Endothelial cell of umbilical vein (primary cell): ENCODE measurements around the gene EFCAB8. TPM values are rescaled to one million over a fixed set of nuclear protein-coding genes. Genes with fewer than 3 reads are reported as not detected.

Experiments
- BruUV-seq: library from RNA; stranded (reverse); fragments of 400-500 nt; replicated peaks from 2 replicates; lab custom pipeline; 2021; lab: Mats Ljungman, UMichigan
- CTCF ChIA-PET: fragments of 300-600, 350-600 bp; sonication (Branson Sonifier 250); formaldehyde crosslinking; loops from one replicate; lab custom pipeline; 2021; ENCODE audit warnings: antibody characterized with exemption, inconsistent platforms; lab: Charles Lee
- POLR2A ChIA-PET: fragments of 300-600, 350-600 bp; sonication (Branson Sonifier 250); formaldehyde crosslinking; loops from one replicate; lab custom pipeline; 2021; ENCODE audit warnings: antibody characterized with exemption, inconsistent platforms; lab: Charles Lee
- DNase-seq: peaks from one replicate; pipeline ENCODE4 v3.0.0-alpha.2; 2011; ENCODE audit warnings: low read depth, low spot score
- FAIRE-seq: peaks from 2 replicates; lab custom pipeline; 2011; peaks lifted over from hg19 to GRCh38; lab: Jason Lieb, UNC
- H2AFZ ChIP-seq: 2 replicates; pipeline ENCODE4 v1.6.0; 2012; ENCODE audit warnings: low read depth, low read length, control low read depth, inconsistent platforms
- H3K27ac ChIP-seq: 2 replicates; pipeline ENCODE4 v1.5.1; 2011; ENCODE audit warnings: low read depth, mild to moderate bottlenecking, control low read depth, low read length, moderate library complexity; ENCODE audit not compliant: insufficient read depth
- H3K27me3 ChIP-seq, 2 experiments: 2 replicates each; pipeline versions ENCODE4 v1.6.0 to v1.6.1; 2011; ENCODE audit warnings: low read length in 2 of 2, mixed read lengths in 1 of 2; ENCODE audit not compliant: control insufficient read depth in 2 of 2, insufficient read depth in 2 of 2
- H3K36me3 ChIP-seq, 2 experiments: 2 replicates in 1 of 2; 3 replicates in 1 of 2; pipeline ENCODE4 v1.5.1; 2011; ENCODE audit warnings: low read length in 2 of 2, mild to moderate bottlenecking in 1 of 2, moderate library complexity in 1 of 2; ENCODE audit not compliant: control insufficient read depth in 2 of 2, insufficient read depth in 2 of 2; ENCODE audit errors: extremely low read depth in 1 of 2
- H3K4me1 ChIP-seq: 3 replicates; pipeline ENCODE4 v1.5.1; 2011; ENCODE audit warnings: mild to moderate bottlenecking, low read length; ENCODE audit not compliant: control insufficient read depth, insufficient read depth; ENCODE audit errors: extremely low read depth
- H3K4me2 ChIP-seq: 2 replicates; pipeline ENCODE4 v1.6.1; 2011; ENCODE audit warnings: low read length, control low read depth, mixed read lengths; ENCODE audit not compliant: insufficient read depth
- H3K4me3 ChIP-seq, 3 experiments: fragments of 200-600 bp in 1 of 3; sonication (generic), shearing (Covaris generic) in 1 of 3; replicated peaks in 1 of 3; 2 replicates each; pipeline ENCODE4 v1.5.1; 2011 to 2016; ENCODE audit warnings: control low read depth in 3 of 3, low read length in 3 of 3, mild to moderate bottlenecking in 2 of 3, inconsistent platforms in 1 of 3, low read depth in 1 of 3, moderate library complexity in 1 of 3; ENCODE audit not compliant: insufficient read depth in 1 of 3
- H3K79me2 ChIP-seq: 2 replicates; pipeline ENCODE4 v1.6.0; 2012; ENCODE audit warnings: low read length, inconsistent platforms; ENCODE audit not compliant: control insufficient read depth, insufficient read depth
- H3K9ac ChIP-seq: replicated peaks from 2 replicates; pipeline ENCODE3; 2011; ENCODE audit warnings: low read length, control low read depth; ENCODE audit not compliant: insufficient read depth; ENCODE audit errors: extremely low read depth
- H3K9me1 ChIP-seq: replicated peaks from 3 replicates; pipeline ENCODE4 v1.6.0; 2011; ENCODE audit warnings: mild to moderate bottlenecking, low read length; ENCODE audit not compliant: control insufficient read depth, insufficient read depth; ENCODE audit errors: extremely low read depth
- H3K9me3 ChIP-seq: replicated peaks from 2 replicates; pipeline ENCODE4 v1.5.1; 2012; ENCODE audit warnings: low read length, inconsistent platforms; ENCODE audit not compliant: control insufficient read depth, insufficient read depth
- H4K20me1 ChIP-seq: replicated peaks from 2 replicates; pipeline ENCODE3; 2011; ENCODE audit warnings: mild to moderate bottlenecking, low read length; ENCODE audit not compliant: control insufficient read depth, insufficient read depth; ENCODE audit errors: extremely low read depth
- CTCF ChIP-seq, 2 donors: IDR thresholded peaks; 1 replicate in 1 of 2; 2 replicates in 1 of 2; pipeline ENCODE4 v1.5.1; 2011; ENCODE audit warnings: low read length in 2 of 2, mild to moderate bottlenecking in 2 of 2, moderate library complexity in 2 of 2, control low read depth in 1 of 2, inconsistent platforms in 1 of 2, low read depth in 1 of 2; ENCODE audit not compliant: insufficient read depth in 1 of 2; ENCODE audit errors: extremely low read depth in 1 of 2
- EZH2 ChIP-seq: IDR thresholded peaks from 2 replicates; pipeline ENCODE4 v1.6.1; 2012; ENCODE audit warnings: borderline replicate concordance, low read depth, mild to moderate bottlenecking, moderate library complexity, low read length, inconsistent platforms; ENCODE audit not compliant: severe bottlenecking
- FOS ChIP-seq: IDR thresholded peaks from 2 replicates; pipeline ENCODE4 v1.6.1; 2011; ENCODE audit warnings: mild to moderate bottlenecking, low read length, moderate library complexity, borderline replicate concordance; ENCODE audit not compliant: insufficient read depth
- GATA2 ChIP-seq: IDR thresholded peaks from 2 replicates; pipeline ENCODE4 v1.7.0; 2011; ENCODE audit warnings: low read depth, mild to moderate bottlenecking, moderate library complexity, mixed read lengths, low read length; ENCODE audit not compliant: insufficient read length, insufficient read depth
- JUN ChIP-seq: IDR thresholded peaks from 2 replicates; pipeline ENCODE4 v1.6.1; 2011; ENCODE audit warnings: borderline replicate concordance, low read depth; ENCODE audit not compliant: insufficient read length, insufficient read depth
- MAX ChIP-seq: IDR thresholded peaks from 2 replicates; pipeline ENCODE4 v1.6.1; 2011; ENCODE audit not compliant: insufficient read depth, insufficient read length
- MYC ChIP-seq: IDR thresholded peaks from one replicate; pipeline ENCODE4 v1.6.1; 2011; ENCODE audit warnings: mild to moderate bottlenecking, low read depth, low read length
- POLR2A ChIP-seq: IDR thresholded peaks from 2 replicates; pipeline ENCODE4 v1.6.1; 2012; ENCODE audit warnings: low read depth, mild to moderate bottlenecking, control low read depth, low read length
- POLR2AphosphoS5 ChIP-seq: IDR thresholded peaks from 2 replicates; pipeline ENCODE4 v1.6.1; 2012; ENCODE audit warnings: low read depth, mild to moderate bottlenecking, control low read depth, low read length, moderate library complexity; ENCODE audit not compliant: insufficient read depth
- dilution Hi-C: fragments of 300-500 bp; cut with MboI; formaldehyde crosslinking; loops from one replicate; pipeline ENCODE4 v1.15.0; 2019; ENCODE audit warnings: low sequenced_read_pairs; ENCODE audit not compliant: extremely low pct_ligation_motif_present
- intact Hi-C: fragments of 100-400 bp; cut with micrococcal nuclease; formaldehyde crosslinking; loops from one replicate; pipeline ENCODE4 v1.10.0; 2022
- polyA plus RNA-seq, 4 experiments: library from polyadenylated mRNA; depleted of rRNA in 3 of 4; stranded (reverse) in 3 of 4; unstranded in 1 of 4; fragments of >200 nt; gene quantifications; 2 replicates each; pipeline versions ENCODE4 v1.2.1 to v1.2.3, GENCODE V29; 2011 to 2012; ENCODE audit warnings: missing spikeins in 1 of 4
- total RNA-seq: library from RNA; stranded (reverse); gene quantifications from 2 replicates; pipeline ENCODE4 v1.2.3, GENCODE V29; 2021

The EFCAB8 gene
- total and polyA plus RNA-seq, 2 donors (not counting 3 experiments of a cell fraction or from before 2014, with no cell fraction given) = 0.01 to 0.31 TPM

GRCh38 chr20:32965115-32965514, 106.4 kb downstream of the EFCAB8 start:
- no peaks in the 10 kb centered on the region for H3K4me1 ChIP-seq
- no peaks in the 10 kb centered on the region for H4K20me1 ChIP-seq
- H2AFZ ChIP-seq = no peak overlapping the region
- DNase-seq (no peak), FAIRE-seq (no peak)
- H3K4me2 ChIP-seq = no peak overlapping the region
- intact Hi-C loops = no loop called here
- no peak overlapping the region for H3K4me3 ChIP-seq
- no peaks in the 10 kb centered on the region for H3K9me3 ChIP-seq
- H3K36me3 ChIP-seq = no peaks in the 10 kb centered on the region
- CTCF ChIA-PET = no interaction called here
- peaks cover 1 to 2% of the 10 kb centered on the region in 2 experiments for H3K27me3 ChIP-seq
- no peaks in the 10 kb centered on the region for H3K79me2 ChIP-seq
- POLR2A ChIA-PET = no interaction called here
- H3K27ac ChIP-seq = no peak overlapping the region
- dilution Hi-C loops = no loop called here
- TF ChIP-seq FOS = no peak
- no peak for TF ChIP-seq MYC
- TF ChIP-seq JUN = no peak
- no TSS peak for BruUV-seq
- no peaks in the 10 kb centered on the region for H3K9me1 ChIP-seq
- H3K9ac ChIP-seq = no peak overlapping the region

GRCh38 chr20:32965581-32966373, 107.1 kb downstream of the EFCAB8 start:
- BruUV-seq = no TSS peak
- H3K4me2 ChIP-seq = no peak overlapping the region
- TF ChIP-seq MAX (no peak), EZH2 (no peak), JUN (no peak), GATA2 (no peak), POLR2AphosphoS5 (no peak), CTCF (IDR thresholded peaks at IDR 0.05; ENCODE audit: extremely low read depth in 1 of 2, insufficient read depth in 1 of 2, low read depth in 1 of 2, low read length in 2 of 2) (no peak), FOS (no peak), MYC (no peak), POLR2A (no peak)
- peaks cover 1 to 2% of the 10 kb centered on the region in 2 experiments for H3K27me3 ChIP-seq
- H3K9ac ChIP-seq = no peak overlapping the region
- no peaks in the 10 kb centered on the region for H3K4me1 ChIP-seq
- no peak overlapping the region for H2AFZ ChIP-seq
- H3K9me1 ChIP-seq = no peaks in the 10 kb centered on the region
- intact Hi-C loops = no loop called here
- H3K27ac ChIP-seq = no peak overlapping the region
- H3K4me3 ChIP-seq = no peak overlapping the region
- H3K36me3 ChIP-seq = no peaks in the 10 kb centered on the region
- dilution Hi-C loops = no loop called here
- H3K79me2 ChIP-seq = no peaks in the 10 kb centered on the region
- ChIA-PET POLR2A (no interaction called here), CTCF (no interaction called here)
- H4K20me1 ChIP-seq = no peaks in the 10 kb centered on the region
- DNase-seq (no peak), FAIRE-seq (no peak)
- no peaks in the 10 kb centered on the region for H3K9me3 ChIP-seq
